ENCODE results near the gene TMEM139. TPM values are rescaled to one million over a fixed set of nuclear protein-coding genes. Genes with fewer than 3 reads are reported as not detected.

TMEM139 gene
- total RNA-seq, 1 experiment from 2014 or later: 2.0 TPM

GRCh38 chr7:143259765-143260164, 25.0 kb upstream of the TMEM139 start:
- Histone ChIP-seq H3K4me1 (ENCODE audit: control insufficient read depth, insufficient read depth, low read length) (peaks cover 2% of the 10 kb centered on the region), H3K36me3 (ENCODE audit: control insufficient read depth, insufficient read depth, low read length) (no peaks in the 10 kb centered on the region), H3K9me3 (ENCODE audit: control insufficient read depth, insufficient read depth, low read depth, low read length) (no peaks in the 10 kb centered on the region), H3K4me3 (ENCODE audit: low read depth in 2 of 2, low read length in 2 of 2) (no peak overlapping the region), H3K27me3 (ENCODE audit: control insufficient read depth, insufficient read depth, low read length) (no peaks in the 10 kb centered on the region), H3K27ac (ENCODE audit: low read length) (no peak overlapping the region)
- DNase-seq (ENCODE audit: low read depth, low spot score) (no peak), ATAC-seq (no peak)
- CTCF ChIA-PET: no interaction called here
- intact Hi-C loops (cut with micrococcal nuclease; ENCODE audit: unreplicated experiment): no loop called here
- no peak for TF ChIP-seq POLR2AphosphoS5 (IDR thresholded peaks at IDR 0.05; ENCODE audit: low read depth, low read length)
- TF ChIP-seq REST (IDR thresholded peaks at IDR 0.05; ENCODE audit: insufficient read depth in 1 of 2, low read depth in 2 of 2, low read length in 1 of 2): no peak
- no peak for TF ChIP-seq TCF7L2 (IDR thresholded peaks at IDR 0.05; ENCODE audit: low read depth, low read length)
- no peak for TF ChIP-seq SIN3A (IDR thresholded peaks at IDR 0.05; ENCODE audit: borderline replicate concordance, insufficient read depth, low read depth, low read length)
- no peak for TF ChIP-seq CTCF (IDR thresholded peaks at IDR 0.05)
- POLR2A ChIA-PET: interaction anchor here (0.6 kb wide), 1 partner anchor 75 kb away, joined by 4 read pairs; no protein-coding TSS in a partner anchor
- BruUV-seq (replicated peaks): no TSS peak
- in situ Hi-C loops (cut with HindIII; ENCODE audit: low pct_unique_long_range_greater_than_20kb, low sequenced_read_pairs): no loop called here

GRCh38 chr7:143261901-143262300, 22.9 kb upstream of the TMEM139 start:
- no peaks in the 10 kb centered on the region for H3K36me3 ChIP-seq (ENCODE audit: control insufficient read depth, insufficient read depth, low read length)
- H3K27me3 ChIP-seq (ENCODE audit: control insufficient read depth, insufficient read depth, low read length): no peaks in the 10 kb centered on the region
- BruUV-seq (replicated peaks): no TSS peak
- H3K4me3 ChIP-seq (ENCODE audit: low read depth in 2 of 2, low read length in 2 of 2): no peak overlapping the region
- intact Hi-C loops (cut with micrococcal nuclease; ENCODE audit: unreplicated experiment) (no loop called here), in situ Hi-C loops (cut with HindIII; ENCODE audit: low pct_unique_long_range_greater_than_20kb, low sequenced_read_pairs) (no loop called here)
- peaks cover 2% of the 10 kb centered on the region for H3K4me1 ChIP-seq (ENCODE audit: control insufficient read depth, insufficient read depth, low read length)
- no peaks in the 10 kb centered on the region for H3K9me3 ChIP-seq (ENCODE audit: control insufficient read depth, insufficient read depth, low read depth, low read length)
- no peak for ATAC-seq
- no peak for DNase-seq (ENCODE audit: low read depth, low spot score)
- no peak overlapping the region for H3K27ac ChIP-seq (ENCODE audit: low read length)
- POLR2A ChIA-PET: interaction anchor here (0.7 kb wide), 1 partner anchor 26 kb away, joined by 3 read pairs; the partner anchor contains the start of gene CASP2
- CTCF ChIA-PET: no interaction called here
- TF ChIP-seq POLR2AphosphoS5 (IDR thresholded peaks at IDR 0.05; ENCODE audit: low read depth, low read length) (no peak), REST (IDR thresholded peaks at IDR 0.05; ENCODE audit: insufficient read depth in 1 of 2, low read depth in 2 of 2, low read length in 1 of 2) (no peak), TCF7L2 (IDR thresholded peaks at IDR 0.05; ENCODE audit: low read depth, low read length) (no peak), SIN3A (IDR thresholded peaks at IDR 0.05; ENCODE audit: borderline replicate concordance, insufficient read depth, low read depth, low read length) (no peak), CTCF (IDR thresholded peaks at IDR 0.05) (no peak)
